Muscle of back (tissue), 11 donors: ENCODE results near the gene SEMA5A. TPM values are rescaled to one million over a fixed set of nuclear protein-coding genes. Genes with fewer than 3 reads are reported as not detected.

ENCODE experiments used
- DNase-seq, 3 donors: peaks; one replicate each; pipeline versions ENCODE4 v3.0.0 to v3.0.0-alpha.2; 2013
- polyA plus RNA-seq, 10 donors: library from polyadenylated mRNA; unstranded; fragments of 120-200 nt; gene quantifications; one replicate each; pipeline ENCODE4 v1.2.1, GENCODE V29; 2013; ENCODE audit not compliant: insufficient read length in 10 of 10

The SEMA5A gene
- polyA plus RNA-seq, 10 donors, result 27.6 to 43.9 (median 34.1) TPM

DNA sequence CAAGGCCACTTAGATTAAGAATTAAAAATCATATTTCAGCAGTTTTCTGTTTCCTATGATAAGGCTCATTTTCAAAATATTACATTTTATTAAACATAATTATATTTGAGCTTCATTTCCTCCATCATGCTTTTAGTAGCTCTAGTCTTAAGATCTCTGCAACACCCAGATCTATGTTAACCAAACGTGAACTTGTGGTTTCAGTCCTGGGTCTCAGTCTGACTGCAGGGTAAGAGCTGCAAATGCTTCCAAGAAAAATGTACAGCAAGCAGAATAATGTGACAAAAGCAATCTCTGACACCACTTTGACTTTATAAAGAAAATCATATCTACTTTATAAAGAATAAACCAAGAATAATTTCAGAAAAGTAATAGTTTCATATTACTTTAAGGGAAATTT, 512.4 kb downstream of the SEMA5A start:
- DNase-seq, result no peak

DNA sequence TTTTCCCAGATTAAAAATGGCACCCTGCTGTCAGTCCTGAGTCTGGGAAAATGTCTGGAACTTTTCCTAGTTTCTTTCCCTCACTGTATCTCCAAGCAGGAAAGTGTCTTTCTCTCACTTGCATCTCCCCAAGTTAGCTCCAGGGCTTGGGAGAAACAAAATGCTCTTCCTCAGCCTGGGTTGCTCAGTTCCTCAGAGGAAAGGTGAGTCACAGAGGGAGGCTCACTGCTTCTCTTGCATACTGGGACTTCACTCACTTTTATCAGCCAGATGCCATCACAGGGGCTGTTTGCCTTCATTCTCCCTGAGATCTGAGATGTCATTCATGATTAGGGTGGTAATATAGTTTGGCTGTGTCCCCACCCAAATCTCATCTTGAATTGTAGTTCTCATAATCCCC, 519.9 kb downstream of the SEMA5A start:
- no peak for DNase-seq

- no peak for DNase-seq
Observed at GRCh38 chr5:9020996-9021395, 524.9 kb downstream of the SEMA5A start.

GRCh38 chr5:9015937-9016270, 530.0 kb downstream of the SEMA5A start:
- DNase-seq, result no peak

GRCh38 chr5:9015260-9015936, 530.5 kb downstream of the SEMA5A start:
- peak in 1 of 3 donors; percentile 52 for DNase-seq

GRCh38 chr5:9013147-9013546, 532.7 kb downstream of the SEMA5A start:
- no peak for DNase-seq

GRCh38 chr5:9009931-9010651, 535.8 kb downstream of the SEMA5A start:
- no peak for DNase-seq

- DNase-seq, result no peak
Observed at GRCh38 chr5:8997542-8998070, 548.3 kb downstream of the SEMA5A start.

DNA sequence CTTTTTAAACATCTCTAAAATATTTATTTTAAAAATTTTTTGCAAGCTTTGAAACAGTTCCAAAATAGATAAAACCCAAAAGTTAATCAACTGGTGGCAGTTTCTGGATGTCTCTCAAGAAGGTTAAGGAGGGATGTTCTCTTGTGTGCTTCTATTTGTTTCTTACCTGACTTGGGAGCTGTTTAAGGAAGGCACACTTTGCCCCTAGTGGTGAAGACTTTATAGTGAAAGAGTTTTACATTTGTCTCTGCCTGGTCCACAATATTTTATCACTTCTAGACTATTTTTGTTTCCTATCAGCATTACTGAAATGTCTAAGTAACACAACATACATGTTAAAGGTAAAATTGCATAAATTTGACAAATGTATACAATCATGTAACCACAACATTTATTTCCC, 552.8 kb downstream of the SEMA5A start:
- DNase-seq, result no peak

Other genes with a start within 250 kb of the SEMA5A start
- gene TAS2R1, start 84.3 kb upstream of the SEMA5A start, polyA plus RNA-seq, result under 1 TPM in 4 of 10 donors, not detected in 6; 0.20 to 0.40 (median 0.31) TPM